ENCODE measurements around the gene IRF2.
"Not testable (repeated sequence)": the region's sequence is repeated elsewhere in the genome, so short reads cannot be mapped to it uniquely, and the experiment has no call there.

IRF2 gene

DNA sequence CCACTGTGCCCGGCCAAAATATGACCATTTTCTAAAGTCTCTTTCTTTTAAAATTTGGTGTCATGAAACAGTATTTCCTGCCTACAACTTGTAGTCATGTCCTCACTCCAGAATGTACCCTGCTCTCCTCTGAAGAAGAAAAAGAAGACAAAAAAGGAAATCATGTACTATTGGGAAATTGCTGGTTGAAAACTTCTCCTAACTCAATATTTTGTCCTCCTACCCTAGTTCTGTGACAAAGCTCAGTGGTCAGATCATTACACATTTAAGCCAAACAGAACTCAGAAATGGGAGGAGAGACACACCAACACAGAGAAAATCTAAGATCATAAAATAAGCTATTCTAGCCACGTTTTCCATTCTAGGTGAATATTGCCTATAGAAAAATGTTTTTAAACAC, 127.7 kb downstream of the IRF2 start:
- DNase-seq (ENCODE audit: low spot score) = no peak

DNA sequence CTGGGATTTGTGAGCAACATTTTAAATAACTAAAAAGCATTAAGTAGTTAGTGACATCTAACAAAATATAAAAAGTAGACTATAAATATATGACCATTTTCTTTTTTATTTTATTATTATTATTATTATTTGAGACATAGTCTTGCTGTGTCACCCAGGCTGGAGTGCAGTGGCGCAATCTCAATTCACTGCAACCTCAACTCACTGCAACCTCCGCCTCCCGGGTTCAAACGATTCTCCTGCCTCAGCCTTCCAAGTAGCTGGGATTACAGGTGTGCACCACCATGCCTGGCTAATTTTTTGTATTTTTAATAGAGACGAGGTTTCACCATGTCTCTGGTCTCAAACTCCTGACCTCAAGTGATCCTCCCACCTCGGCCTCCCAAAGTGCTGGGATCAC, 128.1 kb downstream of the IRF2 start:
- DNase-seq (ENCODE audit: low spot score) = not testable (repeated sequence)

DNA sequence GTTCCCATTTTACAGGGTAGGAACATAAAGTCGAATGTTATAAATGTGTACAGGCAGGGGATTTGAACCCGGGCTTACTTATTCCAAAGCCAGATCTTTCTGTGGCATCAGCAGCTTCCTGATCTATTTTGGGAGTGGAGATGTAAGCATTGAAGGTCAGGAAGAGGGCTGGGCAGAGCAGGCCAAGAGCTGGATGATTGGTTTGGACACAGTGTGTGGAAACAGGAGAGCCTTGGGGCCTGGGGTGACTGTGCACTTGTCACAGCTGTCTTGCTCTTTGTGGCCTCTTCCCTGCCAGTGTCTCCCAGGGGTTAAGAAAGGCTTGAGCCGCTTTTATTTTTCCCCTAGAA, 128.8 kb downstream of the IRF2 start:
- peak; percentile 38 for DNase-seq (ENCODE audit: low spot score)

DNA sequence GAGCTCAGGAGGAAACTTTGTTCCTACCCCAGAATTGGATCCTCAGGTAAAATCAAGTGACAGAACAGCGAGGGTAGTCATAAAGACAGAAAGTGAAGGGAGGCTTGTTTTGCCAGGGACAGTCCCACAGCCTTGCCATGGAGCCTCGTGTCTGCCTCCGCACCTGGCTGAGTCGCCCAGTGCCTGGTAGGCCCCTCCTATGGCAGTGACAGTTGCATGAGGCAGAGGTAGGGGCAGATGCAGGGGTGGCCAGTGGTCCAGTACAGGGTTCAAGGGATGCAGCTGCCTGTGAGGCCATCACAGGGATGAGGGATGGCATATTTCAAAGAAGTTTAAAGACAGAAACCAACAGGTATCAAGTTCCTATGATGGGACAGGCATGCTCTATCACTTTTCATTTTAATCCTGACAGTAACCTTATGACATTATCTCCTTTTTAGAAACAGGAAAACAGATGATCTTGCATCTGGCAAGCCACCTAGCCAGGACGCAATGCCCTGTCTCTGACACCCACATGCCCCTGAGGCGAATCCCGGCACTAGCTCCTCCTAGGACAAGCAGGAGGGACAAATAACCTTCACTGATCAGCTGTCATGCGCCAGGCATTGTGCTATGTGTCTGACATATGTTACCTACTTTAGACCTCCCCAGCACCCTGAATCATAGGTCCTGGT, 129.3 kb downstream of the IRF2 start:
- DNase-seq (ENCODE audit: low spot score) = no peak

DNA sequence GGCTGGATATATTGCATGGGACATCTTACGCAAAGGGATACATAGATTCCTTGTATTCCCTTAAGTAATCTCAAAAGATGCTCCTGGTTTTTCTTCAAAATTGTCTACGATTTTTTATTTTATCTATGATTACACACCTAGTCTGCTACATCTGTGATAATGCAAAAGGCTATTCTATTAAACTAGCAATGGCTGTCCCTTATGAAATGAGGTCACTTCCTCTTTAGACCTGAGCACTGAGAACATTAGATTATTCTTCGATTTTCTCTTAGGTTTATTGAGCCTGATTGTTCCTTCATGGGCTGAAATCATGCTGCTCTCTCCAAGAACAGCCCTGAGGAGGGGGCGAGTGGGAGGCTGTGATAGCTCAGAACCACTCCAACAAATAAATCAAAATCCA, 129.9 kb downstream of the IRF2 start:
- no peak for DNase-seq (ENCODE audit: low spot score)

DNA sequence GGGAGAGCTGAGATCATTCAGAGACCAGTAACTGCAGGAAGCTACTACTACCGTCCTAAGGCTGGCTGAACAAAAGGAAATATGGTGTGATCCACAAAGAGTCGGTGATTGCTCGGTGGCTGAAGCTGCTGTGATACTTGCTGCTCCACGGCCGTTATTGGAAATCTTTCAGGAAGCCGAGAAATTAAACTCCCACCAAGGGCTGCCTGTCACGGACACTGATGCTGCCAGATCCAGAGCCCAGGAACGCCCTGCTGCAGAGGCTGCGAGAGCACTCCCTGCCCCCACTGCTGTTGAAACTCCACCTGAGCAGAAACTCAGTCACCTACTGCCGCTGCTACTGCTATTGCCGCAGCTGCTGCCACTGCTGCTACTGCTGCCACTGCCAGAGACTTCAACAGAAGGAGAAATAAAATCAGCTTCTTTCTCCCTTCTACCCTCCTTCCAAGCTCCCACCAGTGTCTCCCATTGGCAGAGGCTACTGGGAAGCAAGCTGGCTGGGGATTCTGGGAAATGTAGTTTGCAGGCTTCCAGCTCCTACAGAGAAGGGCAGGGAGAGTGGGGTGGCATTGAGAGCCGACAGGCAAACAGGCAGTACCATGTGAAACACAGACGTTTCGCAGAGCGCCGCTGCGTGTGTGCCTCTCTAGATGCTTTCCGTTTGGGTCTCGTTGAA, 130.7 kb downstream of the IRF2 start:
- peak; percentile 83 for DNase-seq (ENCODE audit: low spot score)

DNA sequence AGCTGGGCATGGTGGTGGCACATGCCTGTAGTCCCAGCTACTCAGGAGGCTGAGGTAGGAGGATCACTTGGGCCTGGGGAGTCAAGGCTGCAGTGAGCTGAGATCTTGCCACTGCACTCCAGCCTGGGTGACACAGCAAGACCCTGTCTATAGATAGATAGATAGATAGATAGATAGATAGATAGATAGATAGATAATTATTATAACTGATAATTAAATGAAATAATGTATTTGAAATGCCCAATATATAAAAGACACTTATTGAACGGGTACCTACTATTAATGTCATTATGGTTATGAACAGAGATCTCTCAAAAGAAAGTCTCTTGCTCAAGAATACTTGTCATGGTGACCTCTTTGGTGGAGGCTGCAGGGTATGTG, 131.5 kb downstream of the IRF2 start:
- not testable (repeated sequence) for DNase-seq (ENCODE audit: low spot score)

DNA sequence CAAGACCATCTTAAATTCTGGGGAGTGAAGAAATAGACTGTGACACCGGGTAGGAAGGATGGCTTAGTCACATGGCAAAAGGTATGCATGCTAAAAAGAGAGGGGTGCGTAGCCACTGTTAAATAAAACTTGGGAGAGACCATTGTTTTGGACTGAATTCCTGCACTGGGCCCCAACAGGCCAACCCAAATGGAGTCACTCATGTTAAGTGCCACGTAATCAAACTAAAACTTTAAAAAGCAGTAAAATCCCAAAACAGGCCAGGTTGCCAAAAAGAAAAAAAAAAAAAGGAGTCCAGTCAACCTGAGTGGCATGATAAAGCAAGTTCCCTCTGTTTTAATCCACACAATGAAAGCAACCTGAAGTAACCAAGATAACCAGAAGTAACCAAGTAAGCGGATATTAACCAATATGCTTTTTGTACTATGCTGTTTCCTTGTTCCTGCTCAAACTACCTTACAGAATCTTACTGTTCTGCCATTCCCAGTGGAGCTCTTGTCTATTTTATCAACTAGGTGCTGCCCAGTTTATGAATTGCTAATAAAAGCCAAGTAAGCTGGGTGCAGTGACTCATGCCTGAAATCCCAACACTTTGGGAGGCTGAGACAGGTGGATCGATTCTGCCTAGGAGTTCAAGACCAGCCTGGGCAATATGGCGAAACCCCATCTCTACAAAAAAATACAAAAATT, 132.0 kb downstream of the IRF2 start:
- DNase-seq (ENCODE audit: low spot score) = no peak

DNA sequence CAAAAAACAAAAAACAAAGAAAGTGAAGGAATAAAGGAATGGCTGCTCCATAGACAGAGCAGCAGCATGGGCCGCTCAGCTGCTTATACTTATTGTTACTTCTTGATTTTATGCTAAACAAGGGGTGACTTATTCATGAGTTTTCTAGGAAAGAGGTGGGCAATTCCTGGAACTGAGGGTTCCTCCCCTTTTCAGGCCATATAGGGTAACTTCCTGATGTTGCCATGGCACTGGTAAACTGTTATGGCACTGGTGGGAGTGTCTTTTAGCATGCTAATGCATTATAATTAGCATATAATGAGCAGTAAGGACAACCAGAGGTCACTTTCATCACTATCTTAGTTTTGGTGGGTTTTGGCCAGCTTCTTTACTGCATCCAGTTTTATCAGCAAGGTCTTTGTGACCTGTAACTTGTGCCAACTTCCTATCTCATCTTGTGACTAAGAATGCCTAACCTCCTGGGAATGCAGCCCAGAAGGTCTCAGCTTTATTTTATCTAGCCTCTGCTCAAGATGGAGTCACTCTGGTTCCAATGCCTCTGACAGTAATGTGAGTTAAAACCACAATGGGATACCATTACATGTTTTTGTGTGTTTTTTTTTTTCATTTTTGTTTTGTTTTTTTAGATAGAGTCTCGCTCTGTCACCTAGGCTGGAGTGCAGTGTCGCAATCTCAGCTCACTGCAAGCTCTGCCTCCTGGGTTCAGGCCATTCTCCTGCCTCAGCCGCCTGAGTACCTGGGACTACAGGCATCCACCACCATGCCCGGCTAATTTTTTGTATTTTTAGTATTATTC, 134.8 kb downstream of the IRF2 start:
- DNase-seq (ENCODE audit: low spot score) = not testable (repeated sequence)

DNA sequence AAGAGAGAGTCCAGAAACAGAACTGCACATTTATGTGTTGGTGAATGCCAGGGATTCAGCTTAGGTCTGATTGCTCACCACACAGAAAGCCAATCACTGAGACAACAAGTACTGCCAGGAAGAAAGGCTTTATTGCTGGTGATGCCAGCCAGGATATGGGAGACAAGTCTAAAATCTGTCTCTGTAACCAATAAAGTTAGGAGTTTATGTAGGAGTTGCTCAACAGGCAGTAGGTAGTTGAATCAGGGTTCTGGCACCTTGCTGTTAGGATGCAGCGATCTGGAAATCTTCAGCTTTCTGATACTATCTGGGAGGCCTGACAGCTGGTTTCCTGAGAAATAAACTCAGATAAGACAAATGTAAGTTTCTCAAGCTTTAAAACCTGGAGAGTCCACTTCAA, 136.4 kb downstream of the IRF2 start:
- DNase-seq (ENCODE audit: low spot score) = no peak
